Thyroid gland (tissue), 4 donors: ENCODE data around the gene DIP2B. TPM values are rescaled to one million over a fixed set of nuclear protein-coding genes. Genes with fewer than 3 reads are reported as not detected.

Source experiments
- DNase-seq, 2 donors: peaks; one replicate each; pipeline ENCODE4 v3.0.0-alpha.2; 2019
- H3K27ac ChIP-seq, 3 donors: fragments of 200-600 bp; sonication (generic); 1 replicate in 2 of 3; 2 replicates in 1 of 3; pipeline ENCODE4 v1.5.1; 2016 to 2019; ENCODE audit warnings: mild to moderate bottlenecking in 1 of 3, moderate library complexity in 1 of 3
- H3K27me3 ChIP-seq: fragments of 200-600 bp; sonication (generic); one replicate; pipeline ENCODE4 v1.5.1; 2019
- H3K36me3 ChIP-seq, 2 donors: fragments of 200-600 bp; sonication (generic); one replicate each; pipeline ENCODE4 v1.5.1; 2016 to 2019
- H3K4me1 ChIP-seq, 2 donors: fragments of 200-600 bp; sonication (generic); one replicate each; pipeline ENCODE4 v1.5.1; 2017 to 2019
- H3K4me3 ChIP-seq, 3 donors: fragments of 200-600 bp; sonication (generic); replicated peaks in 1 of 3; 1 replicate in 2 of 3; 2 replicates in 1 of 3; pipeline ENCODE4 v1.5.1; 2016; ENCODE audit warnings: mild to moderate bottlenecking in 1 of 3
- H3K9me3 ChIP-seq: fragments of 200-600 bp; sonication (generic); one replicate; pipeline ENCODE4 v1.5.1; 2017
- POLR2A ChIP-seq, 2 donors: fragments of 450-650 bp; IDR thresholded peaks; one replicate each; pipeline ENCODE4 v1.6.1; 2017; ENCODE audit warnings: antibody characterized with exemption in 2 of 2, mild to moderate bottlenecking in 2 of 2, moderate library complexity in 1 of 2
- WGBS, 2 donors: methylation state at CpG; one replicate each; pipeline ENCODE4 v1.1.5; 2017; 5-methylcytosine and 5-hydroxymethylcytosine counted together
- intact Hi-C: fragments of 100-400 bp; cut with DNase I; formaldehyde crosslinking; loops from one replicate; pipeline ENCODE4 v1.15.1; 2023
- total RNA-seq, 4 donors: library from RNA; depleted of rRNA; stranded (reverse); fragments of >200 nt; gene quantifications; one replicate each; pipeline ENCODE4 v1.2.3, GENCODE V29; 2016
- TF ChIP-seq, protein P1 (sequence below), 6 experiments: fragments of 200-600 bp in 3 of 6; fragments of 450-650 bp in 3 of 6; sonication (generic) in 3 of 6; IDR thresholded peaks; one replicate each; pipeline ENCODE4 v1.5.1; 2016 to 2019; ENCODE audit warnings: antibody characterized with exemption in 6 of 6, mild to moderate bottlenecking in 2 of 6, inconsistent platforms in 1 of 6, moderate library complexity in 1 of 6

Gene DIP2B
- total RNA-seq, 4 donors from 2014 or later: 27.7 to 45.7 (median 32.4) TPM

DNA sequence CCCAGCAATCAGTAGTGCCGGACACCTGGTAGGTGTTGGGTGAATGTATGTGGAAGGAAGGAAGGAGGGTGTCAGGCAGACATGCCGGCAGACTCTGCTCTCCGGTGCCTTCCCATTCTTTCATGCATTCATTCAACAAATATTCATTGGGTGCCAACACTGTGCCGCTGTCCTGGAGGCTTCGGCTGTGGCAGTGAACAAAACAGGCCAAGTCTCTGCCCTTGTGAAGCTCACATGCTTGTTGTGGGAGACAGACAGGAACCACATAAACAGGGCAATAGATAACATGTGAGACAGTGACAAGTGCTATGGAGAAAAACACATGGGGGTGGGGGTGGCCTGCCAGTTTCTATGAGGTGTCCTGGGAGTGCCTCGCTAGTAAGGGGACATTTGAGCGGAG lies 202.6 kb downstream of the DIP2B start:
- no peak for DNase-seq
- intact Hi-C loops: no loop called here
- Histone ChIP-seq H3K9me3 (no peaks in the 10 kb centered on the region), H3K27me3 (no peaks in the 10 kb centered on the region), H3K36me3 (peaks cover 4 to 28% of the 10 kb centered on the region in 2 donors), H3K27ac (no peak overlapping the region), H3K4me1 (no peaks in the 10 kb centered on the region), H3K4me3 (no peak overlapping the region)
- WGBS, 2 donors: 96 to 99% methylated on average over 7 of the region's 7 CpGs
- TF ChIP-seq, protein P1, sequence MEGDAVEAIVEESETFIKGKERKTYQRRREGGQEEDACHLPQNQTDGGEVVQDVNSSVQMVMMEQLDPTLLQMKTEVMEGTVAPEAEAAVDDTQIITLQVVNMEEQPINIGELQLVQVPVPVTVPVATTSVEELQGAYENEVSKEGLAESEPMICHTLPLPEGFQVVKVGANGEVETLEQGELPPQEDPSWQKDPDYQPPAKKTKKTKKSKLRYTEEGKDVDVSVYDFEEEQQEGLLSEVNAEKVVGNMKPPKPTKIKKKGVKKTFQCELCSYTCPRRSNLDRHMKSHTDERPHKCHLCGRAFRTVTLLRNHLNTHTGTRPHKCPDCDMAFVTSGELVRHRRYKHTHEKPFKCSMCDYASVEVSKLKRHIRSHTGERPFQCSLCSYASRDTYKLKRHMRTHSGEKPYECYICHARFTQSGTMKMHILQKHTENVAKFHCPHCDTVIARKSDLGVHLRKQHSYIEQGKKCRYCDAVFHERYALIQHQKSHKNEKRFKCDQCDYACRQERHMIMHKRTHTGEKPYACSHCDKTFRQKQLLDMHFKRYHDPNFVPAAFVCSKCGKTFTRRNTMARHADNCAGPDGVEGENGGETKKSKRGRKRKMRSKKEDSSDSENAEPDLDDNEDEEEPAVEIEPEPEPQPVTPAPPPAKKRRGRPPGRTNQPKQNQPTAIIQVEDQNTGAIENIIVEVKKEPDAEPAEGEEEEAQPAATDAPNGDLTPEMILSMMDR (IDR thresholded peaks at IDR 0.05): no peak
- no peak for TF ChIP-seq POLR2A (IDR thresholded peaks at IDR 0.05)

DNA sequence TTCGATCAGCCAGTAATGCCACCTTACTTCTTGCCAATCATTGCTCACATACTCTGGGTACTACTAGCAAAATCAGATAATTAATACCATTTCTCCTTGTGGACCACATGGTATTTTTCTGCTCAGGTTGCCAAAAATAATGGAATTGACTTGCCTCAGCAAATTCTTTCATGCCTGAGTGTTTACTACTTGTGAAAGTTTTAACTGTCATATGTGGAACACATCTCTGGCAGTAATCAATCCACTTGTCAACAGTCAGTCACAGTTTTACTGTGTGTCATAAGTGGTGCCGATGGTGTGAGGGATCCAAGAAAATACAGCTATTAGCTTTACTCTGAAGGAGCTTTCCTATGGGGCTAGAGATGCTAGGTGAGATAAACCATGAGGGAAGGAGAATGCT lies 203.8 kb downstream of the DIP2B start:
- peaks cover 4 to 28% of the 10 kb centered on the region in 2 donors for H3K36me3 ChIP-seq
- WGBS, 2 donors: 92 to 100% methylated on average over 2 of the region's 2 CpGs
- TF ChIP-seq, protein P1 (IDR thresholded peaks at IDR 0.05): no peak
- TF ChIP-seq POLR2A (IDR thresholded peaks at IDR 0.05): no peak

DNA sequence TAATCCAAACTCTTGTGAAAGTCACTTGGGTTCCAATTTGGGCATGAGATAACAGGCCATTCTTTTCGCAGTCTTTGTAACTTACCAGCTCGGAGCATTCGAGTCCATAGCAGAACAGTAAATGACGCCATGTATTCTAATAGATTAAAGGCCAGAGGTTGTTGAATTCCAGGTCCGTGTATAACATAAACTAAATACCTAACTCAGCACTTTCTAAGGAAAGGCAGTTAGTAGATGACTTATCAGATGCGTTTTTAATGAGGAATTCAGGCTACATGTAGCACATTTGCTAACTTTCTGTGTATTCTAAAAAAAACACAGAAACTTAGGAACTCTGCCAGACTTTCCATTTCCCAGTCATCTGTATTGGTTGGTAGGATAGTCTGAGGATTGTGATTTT lies 206.3 kb downstream of the DIP2B start:
- Histone ChIP-seq H3K27ac (no peak overlapping the region), H3K36me3 (peaks cover 8 to 11% of the 10 kb centered on the region in 2 donors), H3K9me3 (no peaks in the 10 kb centered on the region), H3K4me1 (no peaks in the 10 kb centered on the region), H3K4me3 (no peak overlapping the region), H3K27me3 (no peaks in the 10 kb centered on the region)
- intact Hi-C loops: no loop called here
- TF ChIP-seq, protein P1 (IDR thresholded peaks at IDR 0.05): no peak
- TF ChIP-seq POLR2A (IDR thresholded peaks at IDR 0.05): no peak
- DNase-seq: no peak
- WGBS, 2 donors: 93% methylated on average over 6 of the region's 6 CpGs

More for the DNA sequence above, 203.8 kb downstream of the DIP2B start:
- H3K27me3 ChIP-seq: no peaks in the 10 kb centered on the region
- intact Hi-C loops: no loop called here
- no peak overlapping the region for H3K4me3 ChIP-seq
- no peak for DNase-seq
- H3K4me1 ChIP-seq: no peaks in the 10 kb centered on the region
- H3K27ac ChIP-seq: no peak overlapping the region
- H3K9me3 ChIP-seq: no peaks in the 10 kb centered on the region

DNA sequence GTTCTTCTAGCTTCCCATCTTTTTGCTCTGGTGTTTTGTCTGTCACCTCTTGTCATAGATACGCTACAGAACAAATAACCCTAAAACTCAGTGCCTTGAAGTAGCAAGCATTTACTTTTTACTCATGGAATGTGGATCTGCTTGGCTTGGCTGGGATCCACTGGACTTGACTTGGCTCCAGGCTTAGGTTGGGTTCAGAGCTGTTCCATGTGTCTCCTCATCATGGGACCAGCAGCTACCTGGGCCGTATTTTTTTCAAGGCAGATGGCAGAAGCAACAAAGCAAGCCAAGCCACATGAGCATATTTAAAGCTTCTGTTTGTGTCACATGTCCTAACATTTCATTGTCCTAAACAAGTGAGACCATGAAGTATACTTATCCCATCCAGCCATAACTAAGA lies 210.4 kb downstream of the DIP2B start:
- H3K36me3 ChIP-seq: peaks cover 0 to 8% of the 10 kb centered on the region in 2 donors
- WGBS, 2 donors: 60 to 81% methylated on average over 2 of the region's 2 CpGs
- H3K27me3 ChIP-seq: no peaks in the 10 kb centered on the region
- intact Hi-C loops: no loop called here
- TF ChIP-seq, protein P1 (IDR thresholded peaks at IDR 0.05): no peak
- TF ChIP-seq POLR2A (IDR thresholded peaks at IDR 0.05): no peak
- peak; percentile 13 to 54 for DNase-seq
- H3K9me3 ChIP-seq: no peaks in the 10 kb centered on the region
- H3K4me1 ChIP-seq: no peaks in the 10 kb centered on the region
- H3K4me3 ChIP-seq: no peak overlapping the region
- no peak overlapping the region for H3K27ac ChIP-seq

DNA sequence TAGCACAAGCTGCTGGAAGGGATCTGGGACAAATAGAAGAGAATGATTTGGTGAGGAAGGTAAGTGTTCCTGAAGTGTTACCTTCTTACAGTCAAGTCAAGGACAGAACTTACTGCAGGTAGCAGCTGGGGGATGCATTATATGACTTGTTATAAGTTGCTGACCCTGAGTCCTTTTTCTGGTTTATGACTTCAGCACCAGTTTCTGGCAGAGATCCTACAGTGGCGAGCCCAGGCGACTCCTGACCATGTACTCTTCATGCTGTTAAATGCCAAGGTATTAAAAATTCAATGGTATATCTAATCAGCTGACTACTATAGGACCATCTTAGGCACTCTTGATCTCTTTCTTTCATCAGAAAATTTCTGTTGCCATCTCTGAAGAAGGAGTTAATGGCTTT lies 214.0 kb downstream of the DIP2B start:
- Histone ChIP-seq H3K27ac (no peak overlapping the region), H3K36me3 (peaks cover 19 to 36% of the 10 kb centered on the region in 2 donors), H3K4me3 (no peak overlapping the region), H3K4me1 (no peaks in the 10 kb centered on the region), H3K9me3 (no peaks in the 10 kb centered on the region), H3K27me3 (no peaks in the 10 kb centered on the region)
- no peak for TF ChIP-seq POLR2A (IDR thresholded peaks at IDR 0.05)
- TF ChIP-seq, protein P1 (IDR thresholded peaks at IDR 0.05): no peak
- intact Hi-C loops: no loop called here
- WGBS, 2 donors: 96 to 98% methylated on average over 2 of the region's 2 CpGs
- no peak for DNase-seq
